ENCODE measurements around the gene PDE3A.

Gene PDE3A

DNA sequence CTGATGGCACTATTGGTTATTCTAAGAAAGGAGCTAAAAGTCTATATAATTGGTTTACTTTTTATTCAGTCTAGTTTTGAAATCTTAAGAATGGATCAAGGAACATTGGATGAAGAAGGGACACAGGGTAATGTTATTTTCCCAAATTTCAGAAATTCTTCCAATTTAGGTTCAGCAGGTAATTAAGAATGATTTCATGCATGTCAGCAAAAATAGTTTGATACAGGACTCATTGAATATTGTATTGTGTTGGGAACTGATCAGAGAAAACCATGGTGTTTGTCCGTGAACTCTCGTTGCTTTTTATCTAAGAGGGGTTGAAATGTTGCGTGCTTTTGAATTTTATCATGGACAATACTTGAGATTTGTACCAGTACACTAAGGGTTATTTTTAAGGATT, 58.6 kb downstream of the PDE3A start:
- no peak for DNase-seq

DNA sequence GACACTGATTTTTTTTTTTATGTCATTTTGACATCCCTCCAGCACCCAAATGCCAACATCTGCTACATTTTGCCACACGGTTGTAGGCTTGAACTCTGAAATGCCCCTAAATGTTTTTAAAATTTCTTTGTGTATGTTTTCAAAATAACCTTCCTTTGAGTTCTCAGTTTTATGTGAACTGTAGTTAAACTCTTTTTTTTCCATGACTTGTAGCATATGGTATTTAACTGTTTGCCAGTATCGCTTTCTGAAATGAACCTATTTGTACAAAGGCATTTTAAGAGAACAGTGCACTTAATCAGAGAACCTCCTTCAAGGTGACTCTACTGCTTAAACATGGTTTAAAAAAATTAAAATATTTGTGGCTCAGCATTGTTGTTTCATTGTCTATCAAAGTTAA, 61.5 kb downstream of the PDE3A start:
- no peak for DNase-seq

DNA sequence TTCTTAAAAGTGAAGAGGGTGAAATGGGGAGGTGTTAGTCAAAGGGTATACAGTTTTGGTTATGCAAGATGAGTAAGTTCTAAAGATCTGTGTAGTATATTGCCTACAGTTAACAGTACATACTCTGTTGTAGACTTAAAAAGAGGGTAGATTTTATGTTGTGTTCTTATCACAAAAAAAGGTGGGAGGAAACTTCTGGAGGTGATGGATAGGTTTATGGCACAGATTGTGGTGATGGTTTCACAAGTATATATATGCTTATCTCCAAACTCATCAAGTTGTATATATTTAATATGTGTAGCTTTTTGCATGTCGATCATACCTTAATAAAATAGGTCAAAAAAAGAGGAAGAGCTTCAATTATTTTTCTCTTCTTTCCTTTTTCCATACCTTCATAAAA, 64.0 kb downstream of the PDE3A start:
- no peak for DNase-seq

DNA sequence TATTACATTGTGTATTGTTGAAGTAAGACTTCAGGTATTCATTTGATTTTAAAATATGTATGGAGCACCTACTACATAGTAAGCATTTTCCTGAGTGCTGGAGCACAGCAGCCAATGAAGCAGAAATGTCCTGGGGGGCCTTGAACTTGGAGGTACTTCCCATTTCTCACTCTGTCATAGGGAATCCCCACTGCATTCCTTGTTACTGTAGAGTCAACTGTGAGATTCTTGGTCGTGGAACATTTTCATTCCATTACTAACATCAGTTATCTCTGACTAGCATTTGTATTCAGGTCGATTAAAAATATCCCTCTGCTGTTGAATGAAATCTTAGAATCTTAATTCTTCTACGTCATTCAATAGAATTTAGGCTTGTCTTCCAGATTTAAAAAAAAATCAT, 66.7 kb downstream of the PDE3A start:
- DNase-seq = no peak

DNA sequence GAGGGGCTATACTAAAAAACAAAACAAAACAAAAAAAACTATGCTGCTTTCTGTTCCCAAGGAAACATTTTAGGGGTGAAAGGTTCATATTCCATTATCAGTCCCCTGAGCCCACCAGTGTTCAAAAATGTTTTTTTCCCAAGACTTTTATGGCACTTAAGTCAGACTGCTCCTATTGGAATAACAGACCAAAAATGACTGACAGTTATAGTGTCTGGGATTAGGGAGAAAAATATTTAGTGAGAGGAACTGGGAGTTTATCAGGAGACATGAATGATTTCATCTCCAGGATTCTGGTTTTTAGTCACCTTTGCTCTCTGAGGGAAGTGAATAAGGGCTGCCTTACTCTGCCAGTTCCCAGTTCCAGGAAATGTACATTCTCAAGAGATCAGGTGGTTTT, 68.0 kb downstream of the PDE3A start:
- DNase-seq = no peak

DNA sequence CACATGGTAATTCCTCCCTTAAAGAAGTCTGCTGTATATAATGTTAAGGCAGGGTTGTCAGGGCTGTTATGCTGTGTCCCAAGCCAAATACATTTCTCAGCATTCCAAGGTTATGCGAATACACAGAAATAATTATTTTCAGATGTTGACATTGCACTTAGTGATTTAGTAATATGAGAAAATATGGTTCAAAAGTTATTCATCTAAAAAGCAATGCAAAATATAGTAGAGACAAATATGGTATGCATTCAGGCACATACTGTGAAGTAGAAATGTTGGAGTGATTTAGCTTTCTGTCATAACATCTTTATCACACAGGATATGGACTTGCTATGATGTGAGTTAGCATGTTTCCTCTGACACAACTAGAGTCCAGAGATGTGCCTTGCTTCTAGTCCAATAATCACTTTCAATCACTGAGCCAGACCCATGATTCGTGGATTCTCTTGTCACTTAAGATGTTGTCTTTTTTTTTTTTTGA, 70.0 kb downstream of the PDE3A start:
- DNase-seq = no peak

DNA sequence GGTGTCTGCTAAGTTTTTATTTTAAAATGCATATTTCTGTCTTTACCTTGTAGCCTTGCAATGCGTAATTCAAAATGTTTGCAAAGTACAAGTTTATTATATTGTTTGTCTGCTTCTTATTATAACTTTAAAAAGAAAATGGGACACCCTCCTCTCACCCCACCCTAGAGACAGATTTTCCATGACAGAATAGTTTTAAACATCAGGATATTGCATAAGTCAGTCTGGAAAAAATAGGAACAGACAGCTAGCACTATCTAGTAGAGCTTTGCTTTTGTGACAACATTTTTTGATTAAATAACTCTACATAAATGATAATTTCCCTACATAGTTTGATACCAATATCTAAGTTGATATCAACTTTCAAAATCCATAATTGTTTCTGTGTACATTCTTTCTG, 71.3 kb downstream of the PDE3A start:
- no peak for DNase-seq

DNA sequence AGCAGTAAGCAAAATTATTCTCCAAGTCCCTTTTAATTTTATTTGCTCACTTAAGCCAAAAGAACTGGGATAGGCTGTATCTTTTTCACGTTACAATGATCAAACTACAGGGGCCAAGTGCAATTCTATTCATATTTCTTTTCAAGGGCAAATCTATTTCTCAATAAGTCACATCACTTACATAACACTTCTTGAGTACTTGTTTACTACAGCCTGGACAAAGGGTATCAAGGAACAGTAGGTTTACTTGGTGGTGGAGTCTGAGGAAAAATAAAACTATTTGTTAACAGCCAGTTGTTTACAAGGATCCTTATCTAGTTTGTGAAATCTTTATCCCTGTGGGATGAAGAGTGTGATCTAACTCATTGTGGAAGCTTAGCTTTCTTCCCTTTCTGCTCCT, 72.1 kb downstream of the PDE3A start:
- no peak for DNase-seq

DNA sequence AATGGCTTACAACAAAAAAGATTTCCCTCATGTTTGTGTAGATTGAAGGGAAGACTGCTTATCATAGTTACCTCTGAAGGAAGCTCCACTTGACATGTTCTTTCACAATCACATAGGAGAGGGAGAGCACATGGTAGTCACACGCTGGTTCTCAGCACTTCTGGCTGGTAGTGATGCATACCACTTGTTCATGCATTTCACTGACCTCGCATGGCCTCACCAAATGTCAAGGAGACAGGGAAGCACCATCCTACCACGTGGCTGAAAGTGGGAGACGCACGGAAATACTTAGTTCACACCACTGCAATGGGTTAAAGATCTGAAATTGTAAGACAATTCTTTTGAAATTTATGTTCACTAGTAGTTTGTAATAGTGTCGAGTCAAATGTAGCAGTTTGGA, 74.0 kb downstream of the PDE3A start:
- no peak for DNase-seq

DNA sequence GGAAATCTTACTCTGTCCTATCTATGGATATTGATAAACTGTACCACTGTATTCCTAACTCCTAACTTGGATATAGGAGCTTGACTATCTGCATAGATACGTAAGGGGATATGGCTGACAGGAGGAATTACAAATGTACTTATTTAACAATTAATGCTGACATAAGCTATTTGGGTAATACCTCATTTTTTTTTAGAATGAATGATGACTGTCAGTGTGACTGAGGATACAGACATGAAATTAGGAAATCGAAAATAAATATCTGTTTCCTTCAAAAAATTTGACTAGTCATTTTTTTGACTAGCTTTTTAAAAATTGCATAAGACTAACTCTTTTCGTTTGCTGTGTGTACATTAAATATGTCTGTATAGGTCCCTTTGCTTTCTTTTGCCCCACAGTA, 74.9 kb downstream of the PDE3A start:
- no peak for DNase-seq

DNA sequence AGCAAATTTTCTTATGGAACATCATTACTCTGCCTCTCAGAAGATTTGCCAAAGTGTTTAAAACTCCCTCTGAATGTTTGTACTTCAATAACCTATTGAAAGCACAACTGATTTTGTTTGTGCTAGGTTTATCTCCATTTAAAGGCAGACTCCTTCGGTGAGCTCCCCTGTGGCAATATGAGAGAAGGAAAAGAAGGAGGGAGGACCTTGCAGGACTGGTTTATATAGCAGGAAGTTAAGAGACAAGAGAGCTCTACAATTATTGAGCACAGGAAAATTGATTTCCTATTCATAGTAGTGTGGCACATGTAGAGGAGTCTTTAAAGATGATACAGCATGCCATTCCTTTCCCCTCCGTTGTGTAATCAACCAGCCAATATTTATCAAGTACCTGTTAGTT, 75.5 kb downstream of the PDE3A start:
- no peak for DNase-seq

DNA sequence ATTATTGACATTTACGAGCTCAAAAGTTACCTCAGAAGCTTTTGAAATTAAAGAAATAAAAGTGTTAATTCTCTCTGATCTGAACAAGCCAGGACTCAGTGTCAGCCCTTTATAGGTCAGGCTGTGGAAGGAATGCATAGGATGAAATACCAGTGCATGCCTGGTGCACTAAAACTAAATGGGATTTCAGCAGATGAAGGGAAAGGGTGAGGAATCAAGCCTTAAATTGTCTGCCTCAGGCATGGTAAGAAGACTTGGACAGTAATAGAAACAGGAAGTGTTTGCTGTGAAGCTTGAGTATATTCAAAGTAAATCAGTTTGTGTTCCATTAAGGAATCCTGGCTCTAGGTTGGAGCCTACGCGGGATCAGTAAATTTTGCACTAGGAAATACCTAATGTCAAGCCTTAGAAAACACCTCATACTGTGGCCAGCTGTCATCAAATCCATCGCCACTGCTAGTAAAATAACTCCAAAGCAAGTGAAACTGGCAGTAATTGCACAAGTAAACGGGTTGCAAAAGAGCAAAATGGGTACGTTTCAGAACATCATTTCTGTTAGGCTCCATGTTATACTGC, 76.3 kb downstream of the PDE3A start:
- DNase-seq = no peak

DNA sequence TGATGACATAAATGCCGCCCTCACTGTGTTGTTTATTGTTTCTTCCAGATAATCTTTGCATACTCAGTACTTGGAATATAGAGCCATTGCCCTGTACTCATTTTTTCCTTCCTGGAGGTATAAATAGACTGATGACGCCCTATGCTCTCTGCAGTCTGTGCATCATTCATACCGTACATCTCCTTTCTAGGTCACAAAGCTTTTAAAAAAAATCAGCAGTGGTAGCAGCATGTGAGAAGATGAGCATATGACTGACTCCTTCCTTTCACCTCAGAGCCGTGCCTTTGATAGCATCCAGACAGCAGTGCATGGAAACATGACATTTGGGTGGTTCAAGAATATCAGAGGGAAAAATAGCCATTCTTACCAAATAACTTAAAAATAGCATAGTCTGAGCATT, 77.3 kb downstream of the PDE3A start:
- no peak for DNase-seq

DNA sequence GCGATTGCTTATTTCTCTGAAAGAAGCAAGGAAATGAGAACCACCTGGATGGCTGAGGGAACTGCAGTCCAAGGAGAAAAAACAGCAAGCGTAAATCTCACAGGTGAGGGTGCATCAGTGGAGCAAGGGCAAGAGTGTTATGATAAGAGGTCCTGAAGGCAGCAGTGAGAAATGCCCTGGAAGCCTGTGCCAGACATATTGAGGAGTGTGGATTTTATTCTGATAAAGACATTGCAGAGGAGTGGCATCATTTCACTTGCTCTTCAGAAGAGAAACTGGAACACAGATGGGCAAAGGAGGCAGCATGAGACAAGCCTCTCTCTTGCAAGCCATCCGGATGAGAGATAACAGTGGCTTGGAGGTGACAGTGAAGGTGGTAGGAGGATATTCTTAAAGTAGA, 78.5 kb downstream of the PDE3A start:
- no peak for DNase-seq

DNA sequence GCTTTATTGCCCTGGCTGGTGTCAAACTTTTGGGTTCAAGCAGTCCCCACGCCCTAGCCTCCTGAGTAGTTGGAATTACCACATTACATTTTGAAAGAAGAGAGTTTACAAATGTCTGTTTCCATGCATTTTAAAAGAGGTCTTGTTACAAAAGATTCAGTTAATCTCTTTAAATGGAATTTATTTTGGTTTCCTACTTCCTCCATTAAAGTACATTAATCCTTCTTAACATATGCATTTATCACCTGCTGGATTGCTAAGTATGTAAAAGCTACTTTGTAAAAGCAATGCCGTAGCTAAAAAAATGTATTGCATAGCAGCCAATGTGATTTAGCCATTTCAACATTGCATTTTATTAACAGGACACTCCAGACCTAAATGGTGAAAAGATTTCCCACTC, 80.4 kb downstream of the PDE3A start:
- no peak for DNase-seq

DNA sequence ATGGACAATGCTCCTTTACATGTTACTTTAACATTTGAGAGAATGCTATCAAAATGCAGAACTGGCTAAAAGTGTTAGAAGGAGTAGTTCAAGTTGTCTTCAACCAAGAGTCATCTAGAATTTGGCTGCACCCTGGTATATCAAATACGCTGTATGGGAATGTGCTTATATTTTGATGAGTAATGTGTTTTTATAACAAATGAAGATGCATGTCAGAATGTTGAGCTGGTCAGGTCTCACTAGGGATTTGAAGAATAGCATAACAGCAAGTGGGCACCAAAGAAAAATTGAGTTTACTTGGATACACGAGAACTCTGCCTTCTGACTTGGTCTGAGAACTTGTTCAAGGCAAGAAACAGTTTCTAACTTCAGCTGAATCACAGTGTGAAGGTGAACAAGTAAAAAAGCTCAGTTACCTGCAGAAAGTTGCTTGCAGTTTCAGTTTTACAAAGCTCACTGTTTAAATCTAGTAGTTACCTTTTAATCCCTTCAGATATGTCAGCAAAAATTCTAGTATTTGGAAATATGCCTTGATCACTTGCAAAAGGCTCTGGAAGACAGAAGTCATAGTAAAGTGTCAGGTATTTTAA, 82.3 kb downstream of the PDE3A start:
- DNase-seq = no peak

DNA sequence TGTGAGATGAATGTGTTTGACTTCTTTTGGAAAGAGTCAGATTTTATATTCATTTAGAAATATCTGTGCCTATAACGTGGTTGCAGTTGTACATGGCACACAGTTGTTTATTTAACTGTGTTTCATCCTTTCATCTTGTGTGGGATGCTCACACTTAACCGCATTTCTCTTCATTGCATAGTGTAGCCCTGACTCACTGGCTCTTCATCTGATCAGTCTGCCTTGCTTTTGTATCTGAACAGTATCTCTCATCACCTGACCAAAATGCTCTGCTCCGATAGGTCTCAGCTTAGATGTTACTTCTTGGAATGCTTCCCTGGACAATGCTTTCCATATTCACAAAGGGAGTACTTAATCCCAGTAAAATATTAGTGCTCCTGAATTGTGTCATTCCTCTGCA, 83.4 kb downstream of the PDE3A start:
- no peak for DNase-seq

DNA sequence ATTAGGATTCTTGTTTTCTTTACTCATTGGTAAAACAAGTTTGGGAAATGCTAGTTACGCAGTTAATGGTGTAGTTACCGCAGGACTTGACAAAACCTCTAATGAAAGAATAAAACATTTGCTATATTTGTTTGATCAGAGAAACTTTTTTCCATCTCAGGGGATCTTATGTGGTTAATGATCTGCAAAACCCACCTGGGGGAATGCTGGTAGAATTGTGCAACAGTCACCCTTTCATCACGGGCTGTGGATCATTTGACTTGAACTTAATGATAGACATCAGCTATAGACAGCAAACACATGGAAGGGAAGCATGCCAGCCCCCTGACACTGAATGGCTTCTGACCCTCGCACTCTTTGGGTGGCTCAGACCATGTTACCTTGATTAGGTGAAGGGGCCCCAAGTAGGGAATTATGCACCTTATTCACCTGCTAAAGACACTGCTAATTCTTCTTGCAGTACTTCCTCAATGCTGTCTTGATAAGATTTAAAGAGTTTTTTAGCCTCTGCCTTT, 84.2 kb downstream of the PDE3A start:
- no peak for DNase-seq

DNA sequence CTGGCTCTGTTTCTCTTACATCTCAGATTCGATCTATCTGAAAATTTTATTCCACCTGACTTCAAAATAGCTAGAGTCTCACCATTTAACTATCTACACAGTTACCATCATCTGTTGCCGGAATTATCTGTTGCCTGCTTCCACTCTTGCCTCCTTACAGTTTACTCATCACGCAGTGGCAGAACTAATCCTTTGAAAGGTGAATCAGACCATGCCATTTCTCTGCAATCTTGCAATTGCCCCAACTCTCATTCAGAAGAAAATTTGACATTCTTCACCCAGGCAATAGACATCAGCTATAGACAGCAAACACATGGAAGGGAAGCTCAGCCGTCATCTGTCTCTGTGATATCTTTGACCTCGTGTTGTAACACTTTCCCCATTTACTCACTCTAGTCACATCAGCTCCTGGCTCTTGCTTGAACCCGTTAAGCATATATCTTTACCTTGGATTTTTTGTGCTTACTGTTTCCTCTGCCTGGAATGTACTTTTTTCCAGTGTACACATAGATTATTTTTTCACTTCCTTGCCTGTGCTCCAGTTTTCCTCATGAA, 85.5 kb downstream of the PDE3A start:
- DNase-seq = no peak

DNA sequence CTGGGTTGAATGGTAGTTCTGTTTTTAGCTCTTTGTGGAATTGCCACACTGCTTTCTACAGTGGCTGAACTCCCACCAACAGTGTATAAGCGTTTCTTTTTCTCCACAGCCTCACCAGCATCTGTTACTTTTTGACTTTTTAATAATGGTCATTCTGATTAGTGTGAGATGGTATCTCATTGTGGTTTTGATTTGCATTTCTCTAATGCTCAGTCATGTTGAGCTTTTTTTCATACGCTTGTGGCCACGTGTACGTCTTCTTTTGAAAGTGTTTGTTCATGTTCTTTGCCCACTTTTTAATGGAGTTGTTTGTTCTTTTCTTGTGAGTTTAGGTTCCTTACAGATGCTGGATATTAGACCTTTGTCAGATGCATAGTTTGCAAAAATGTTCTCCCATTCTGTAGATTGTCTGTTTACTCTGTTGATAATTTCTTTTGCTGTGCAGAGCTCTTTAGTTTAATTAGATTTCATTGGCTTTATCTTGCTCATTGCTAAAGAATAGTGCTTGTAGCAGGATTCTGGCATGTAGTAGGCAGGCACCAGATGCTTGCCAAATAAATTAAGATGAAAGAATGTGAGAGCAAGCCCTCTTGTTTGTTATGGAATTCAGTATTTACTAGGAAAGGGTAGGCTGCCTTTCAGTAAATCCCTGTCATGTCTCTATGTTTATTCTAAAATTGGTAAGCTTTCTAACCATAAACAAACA, 86.8 kb downstream of the PDE3A start:
- no peak for DNase-seq

DNA sequence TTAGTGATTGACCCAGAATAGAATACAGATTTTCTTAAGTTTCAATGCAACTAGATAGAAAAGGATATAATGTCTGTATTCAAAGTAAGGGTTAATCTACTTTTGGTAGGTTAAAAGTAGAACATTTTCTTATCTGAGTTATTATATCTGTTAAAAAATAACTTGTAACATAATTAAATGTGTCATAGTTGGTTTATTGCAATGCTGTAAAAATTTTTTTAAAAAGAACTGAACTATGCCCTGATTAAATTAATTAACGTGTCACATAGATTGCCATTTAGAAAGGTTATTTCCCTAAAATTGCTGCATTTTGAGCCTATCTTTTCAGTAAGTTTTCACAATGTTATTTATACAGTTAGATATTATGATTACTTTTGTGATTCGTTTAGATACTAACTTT, 89.2 kb downstream of the PDE3A start:
- DNase-seq = no peak

DNA sequence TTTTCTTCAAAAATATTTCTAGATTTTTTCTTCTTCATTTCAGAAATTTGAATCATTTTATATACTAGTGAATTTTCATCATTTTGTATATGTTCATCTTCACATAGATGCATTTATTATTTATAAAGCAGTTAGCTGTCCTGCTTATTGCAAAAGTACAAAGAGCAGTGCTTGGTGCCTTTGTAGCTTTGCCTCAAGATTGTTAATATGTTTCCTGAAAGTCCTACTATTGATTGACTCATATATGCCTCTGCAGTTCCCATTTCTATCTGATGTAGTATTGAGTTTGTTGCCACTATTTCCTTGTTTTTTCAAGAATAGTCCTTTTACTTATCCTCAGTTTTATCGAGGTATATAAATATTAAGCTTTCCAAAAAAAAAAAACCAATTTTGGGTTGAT, 89.7 kb downstream of the PDE3A start:
- no peak for DNase-seq

DNA sequence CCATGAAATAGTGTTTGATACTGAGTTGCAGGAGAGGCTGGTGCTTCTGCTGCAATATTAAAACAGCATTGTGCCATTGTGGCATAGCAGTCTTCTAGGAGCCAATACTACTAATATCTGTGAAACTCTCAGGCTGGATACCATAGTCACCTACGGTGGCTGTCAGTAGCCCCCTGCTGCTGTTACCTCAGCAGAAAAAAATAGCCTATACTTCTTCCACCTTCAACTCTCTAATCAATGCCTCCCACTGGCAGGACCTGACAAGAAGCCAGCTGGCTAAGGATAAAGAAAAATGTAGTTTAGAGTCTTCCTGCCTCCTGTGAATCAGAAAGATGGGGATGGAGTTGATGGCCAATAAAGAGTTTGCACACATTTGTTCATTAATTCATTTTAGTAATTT, 91.6 kb downstream of the PDE3A start:
- no peak for DNase-seq

DNA sequence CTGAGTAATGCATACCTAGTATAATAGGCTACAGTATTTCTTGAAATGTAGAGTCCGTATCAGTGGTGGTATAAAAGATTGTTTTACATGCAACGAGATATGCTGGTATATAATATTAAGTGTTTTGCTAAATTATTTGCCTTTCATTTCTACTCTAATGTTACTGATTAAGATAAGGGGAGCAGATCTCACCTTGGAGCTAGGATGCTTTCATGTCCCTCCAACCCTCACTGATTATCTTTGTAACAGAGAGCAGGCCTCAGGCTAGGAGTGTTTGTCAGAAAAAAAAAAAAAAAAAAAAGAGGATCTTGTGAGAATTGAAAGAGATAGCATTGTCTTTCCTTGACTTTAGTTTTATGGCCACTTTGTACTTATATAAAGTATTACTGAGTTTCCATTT, 92.6 kb downstream of the PDE3A start:
- no peak for DNase-seq
